HG03575 (cell line): ENCODE data around the gene ZFP14.
"Not testable (repeated sequence)": the region's sequence is repeated elsewhere in the genome, so short reads cannot be mapped to it uniquely, and the experiment has no call there.

Experiments used
- ATAC-seq: cut with Tn5 transposase; IDR thresholded peaks from one replicate; pipeline ENCODE4 v1.9.1; 2021; ENCODE audit not compliant: unreplicated experiment, insufficient number of reproducible peaks, low FRiP score; ENCODE audit errors: extremely low read depth

Gene ZFP14

DNA sequence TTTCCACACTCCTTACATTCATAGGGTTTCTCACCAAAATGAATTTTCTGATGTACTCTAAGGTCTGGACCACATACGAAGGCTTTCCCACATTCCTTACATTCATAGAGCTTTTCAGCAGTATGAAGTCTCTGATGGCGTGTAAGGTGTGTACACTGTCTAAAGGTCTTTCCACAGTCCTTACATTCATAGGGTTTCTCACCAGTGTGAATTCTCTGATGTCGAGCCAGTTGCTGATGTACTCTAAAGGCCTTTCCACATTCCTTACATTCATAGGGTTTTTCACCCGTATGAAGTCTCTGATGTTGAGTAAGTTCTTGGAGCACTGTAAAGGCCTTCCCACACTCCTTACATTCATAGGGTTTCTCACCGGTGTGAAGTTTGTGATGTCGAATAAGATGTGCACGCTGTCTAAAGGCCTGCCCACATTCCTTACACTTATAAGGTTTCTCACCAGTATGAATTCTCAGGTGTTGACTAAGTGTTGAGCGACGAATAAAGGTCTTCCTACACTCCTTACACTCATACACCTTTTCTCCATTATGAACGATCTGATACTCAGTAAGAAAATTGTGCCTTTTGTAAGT, 38.1 kb downstream of the ZFP14 start:
- ATAC-seq, result no peak

DNA sequence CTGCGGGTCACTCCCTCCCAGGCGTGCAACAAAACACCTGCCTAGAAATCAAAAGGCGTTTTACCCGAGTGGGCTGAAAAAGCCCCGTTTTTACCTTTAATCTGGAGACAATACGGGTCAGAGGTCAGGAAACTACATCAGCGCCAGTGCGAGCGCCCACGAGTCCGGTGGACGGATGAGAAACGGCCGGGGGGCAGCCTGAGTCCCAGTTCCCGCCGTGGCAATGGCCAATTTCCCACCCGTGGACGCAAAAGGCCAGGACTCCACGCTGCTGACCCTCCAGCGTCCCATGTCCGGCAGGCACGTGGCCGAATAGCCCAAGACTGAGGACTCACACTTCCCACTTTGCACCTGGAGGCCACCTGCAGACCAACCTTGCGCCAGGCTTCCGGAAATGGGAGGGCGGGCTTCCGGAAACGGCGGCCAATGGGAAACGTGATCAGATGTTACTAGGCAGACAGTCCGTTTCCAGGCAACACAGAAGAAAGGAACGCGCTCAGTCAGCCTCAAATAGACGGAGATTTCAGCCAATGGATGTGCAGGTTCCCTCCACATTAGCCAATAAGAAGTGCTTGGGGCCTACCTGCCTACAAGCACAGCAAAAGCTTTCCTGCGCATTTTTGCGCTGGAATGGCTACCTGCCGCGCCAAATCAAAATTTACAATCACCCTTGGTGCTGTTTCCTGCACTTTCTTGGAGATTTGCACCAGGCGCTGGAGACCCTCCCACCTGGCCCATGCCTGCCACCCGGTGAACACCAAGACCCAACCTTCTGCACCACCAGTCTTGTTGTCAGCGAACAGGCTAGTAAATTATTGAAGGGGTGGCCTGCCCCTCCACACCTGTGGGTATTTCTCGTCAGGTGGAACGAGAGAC, 47.4 kb downstream of the ZFP14 start:
- peak; percentile 94 for ATAC-seq

DNA sequence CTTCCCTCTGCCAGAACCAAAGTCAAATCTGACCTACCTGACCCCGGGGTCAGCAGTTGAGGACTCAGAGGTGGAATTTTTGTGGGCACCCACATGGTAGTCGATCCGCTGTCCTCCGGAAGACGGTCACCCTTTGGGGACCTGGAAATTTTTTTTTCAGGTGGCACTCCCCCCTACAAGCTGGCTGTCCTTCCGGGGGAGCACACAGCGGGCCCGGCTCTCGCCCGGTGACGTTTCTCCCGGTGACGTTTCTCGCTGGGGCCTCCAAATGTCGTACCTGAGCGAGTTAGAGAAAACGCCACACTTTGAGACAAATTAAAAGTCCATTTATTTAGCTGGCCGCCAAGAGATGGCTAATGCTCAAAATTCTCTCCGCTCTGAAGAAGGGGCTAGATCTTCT, 48.8 kb downstream of the ZFP14 start:
- no peak for ATAC-seq

DNA sequence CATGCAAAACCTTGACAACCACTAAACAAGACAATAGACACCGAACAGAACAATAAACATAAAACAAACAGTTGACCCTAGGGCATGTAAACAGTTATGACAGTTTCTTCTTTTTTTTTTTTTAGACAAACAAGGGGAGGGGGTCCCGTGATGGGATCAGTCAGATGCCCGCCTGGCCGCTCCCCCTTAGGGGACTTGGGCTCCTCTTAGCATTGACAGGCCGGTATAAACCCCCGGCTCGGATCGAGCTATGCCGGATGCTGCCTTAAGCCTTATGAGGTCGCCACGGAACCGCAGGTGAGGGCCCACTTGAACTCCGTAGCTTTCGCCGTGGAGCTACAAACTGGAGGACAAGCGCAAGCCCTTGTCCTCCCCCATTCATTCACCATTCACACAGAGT, 49.5 kb downstream of the ZFP14 start:
- not testable (repeated sequence) for ATAC-seq

DNA sequence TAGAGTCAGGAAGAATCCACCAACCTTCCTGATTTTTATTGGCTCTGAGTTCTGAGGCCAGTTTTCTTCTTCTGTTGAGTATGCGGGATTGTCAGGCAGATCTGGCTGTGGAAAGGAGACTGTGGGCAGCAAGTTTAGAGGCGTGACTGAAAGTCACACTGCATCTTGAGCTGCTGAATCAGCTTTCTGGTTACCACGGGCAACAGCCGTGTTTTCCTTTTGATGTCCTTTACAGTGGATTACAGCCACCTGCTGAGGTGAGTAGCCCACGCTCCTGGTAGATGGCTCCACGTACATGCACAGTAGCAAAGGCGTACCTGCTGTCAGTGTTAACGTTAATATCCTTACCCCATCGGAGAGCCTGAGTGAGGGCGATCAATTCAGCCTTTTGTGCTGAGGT, 52.4 kb downstream of the ZFP14 start:
- ATAC-seq, result not testable (repeated sequence)

DNA sequence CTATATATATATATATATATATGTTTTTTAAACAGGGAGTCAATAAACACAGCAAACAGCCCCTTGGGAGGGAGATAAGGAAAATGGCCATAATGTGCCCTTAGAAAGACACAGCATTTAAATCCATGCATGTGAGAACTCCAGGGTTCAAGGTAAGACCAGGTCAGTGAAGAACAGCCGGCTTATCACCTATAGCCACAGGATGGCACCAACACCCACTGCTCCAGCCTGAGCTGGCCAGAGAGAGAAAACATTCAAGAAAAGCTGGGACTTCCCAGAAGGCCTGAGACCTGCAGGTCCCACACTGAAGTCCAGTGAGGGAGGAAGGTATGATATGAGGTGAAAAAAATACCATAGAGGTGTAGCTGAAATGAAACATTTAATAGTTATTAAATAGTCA, 63.8 kb downstream of the ZFP14 start:
- ATAC-seq, result not testable (repeated sequence)

DNA sequence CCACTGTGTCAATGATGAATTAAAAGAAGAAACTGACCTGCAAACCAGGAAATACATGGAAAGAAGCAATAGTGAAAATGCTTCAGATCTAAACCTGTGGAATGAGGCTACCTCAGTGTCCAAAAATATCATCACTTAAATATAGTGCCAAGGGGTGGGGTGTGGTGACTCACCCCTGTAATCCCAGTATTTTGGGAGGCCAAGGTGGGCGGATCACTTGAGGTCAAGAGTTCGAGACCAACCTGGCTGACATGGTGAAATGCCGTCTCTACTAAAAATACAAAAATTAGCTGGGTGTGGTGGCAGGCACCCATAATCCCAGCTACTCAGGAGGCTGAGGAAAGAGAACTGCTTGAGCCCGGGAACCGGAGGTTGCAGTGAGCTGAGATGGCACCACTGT, 64.9 kb downstream of the ZFP14 start:
- ATAC-seq, result not testable (repeated sequence)

DNA sequence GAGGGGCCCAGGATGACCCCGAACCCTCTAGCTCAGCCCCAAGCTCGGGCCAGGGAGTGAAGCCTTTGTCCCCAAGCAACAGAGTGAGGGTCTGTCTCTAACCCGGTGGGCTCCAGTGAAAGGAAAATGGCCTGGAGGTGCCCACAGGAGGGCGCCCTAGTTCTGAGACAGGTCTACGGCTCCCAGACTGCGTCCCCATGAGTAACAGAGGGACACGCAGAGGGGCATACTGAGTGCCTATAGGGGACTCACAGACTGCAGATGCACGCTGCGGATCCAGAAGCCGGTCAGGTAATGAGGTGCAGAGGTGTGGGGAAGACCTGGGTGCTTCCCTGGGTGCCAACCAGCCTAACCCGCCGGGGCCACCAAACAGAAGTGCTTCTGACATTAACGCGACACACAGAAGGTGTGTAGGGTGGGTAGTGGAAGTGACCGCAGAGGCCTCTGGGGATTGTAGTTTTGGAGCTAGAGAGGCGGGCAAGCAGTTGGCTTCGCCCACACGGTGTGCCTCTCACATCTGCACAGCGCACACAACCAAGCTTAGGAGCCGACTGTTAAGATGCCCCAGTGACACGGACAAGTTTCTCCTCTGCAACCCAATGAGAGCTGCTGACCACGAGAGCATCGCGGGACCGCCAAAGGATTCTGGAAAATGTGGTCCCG, 67.8 kb downstream of the ZFP14 start:
- ATAC-seq, result not testable (repeated sequence)

DNA sequence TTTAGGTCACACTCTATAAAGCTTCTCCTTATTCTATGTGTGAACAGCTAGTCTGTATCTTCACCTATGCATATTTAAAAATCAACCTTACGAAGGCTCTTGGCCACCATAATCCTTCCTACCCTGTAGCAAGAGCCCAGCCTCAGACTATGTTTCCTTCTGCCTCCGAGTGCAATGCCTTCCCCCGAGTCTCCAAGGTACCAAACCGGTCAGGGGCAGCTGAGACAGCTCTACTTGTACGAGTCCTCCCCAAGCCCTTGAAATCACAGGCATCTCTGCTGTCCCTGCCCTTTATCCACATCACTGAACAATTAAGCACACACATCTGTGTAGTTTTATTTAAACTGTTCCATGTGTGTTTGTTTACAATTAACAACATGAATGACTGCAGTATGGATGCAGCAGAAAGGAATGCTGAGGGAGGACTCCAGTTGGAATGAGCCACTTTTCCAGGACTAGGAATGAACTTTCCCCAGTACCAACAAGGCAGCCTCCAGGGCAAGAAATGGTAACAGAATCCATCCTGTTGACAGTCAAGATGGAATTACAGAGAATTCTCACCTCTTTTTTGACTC, 68.5 kb downstream of the ZFP14 start:
- not testable (repeated sequence) for ATAC-seq

DNA sequence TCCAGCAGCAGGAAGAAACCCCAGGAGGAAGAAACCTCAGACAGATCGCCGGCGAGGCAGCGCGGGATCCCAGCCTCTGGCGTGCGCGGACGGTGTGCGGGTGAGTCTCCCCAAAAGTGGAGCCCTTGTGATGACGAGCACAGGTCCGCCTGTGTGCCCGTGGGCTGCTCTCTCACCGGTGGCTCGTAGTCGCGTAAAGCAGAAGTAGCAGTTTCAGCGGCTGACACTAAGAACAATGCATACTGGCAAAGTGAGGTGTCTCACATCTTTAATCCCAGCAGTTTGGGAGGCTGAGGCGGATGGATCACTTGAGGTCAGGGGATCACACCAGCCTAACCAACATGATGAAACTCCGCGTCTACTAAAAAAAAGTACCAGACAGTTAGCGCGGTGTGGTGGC, 69.2 kb downstream of the ZFP14 start:
- not testable (repeated sequence) for ATAC-seq

DNA sequence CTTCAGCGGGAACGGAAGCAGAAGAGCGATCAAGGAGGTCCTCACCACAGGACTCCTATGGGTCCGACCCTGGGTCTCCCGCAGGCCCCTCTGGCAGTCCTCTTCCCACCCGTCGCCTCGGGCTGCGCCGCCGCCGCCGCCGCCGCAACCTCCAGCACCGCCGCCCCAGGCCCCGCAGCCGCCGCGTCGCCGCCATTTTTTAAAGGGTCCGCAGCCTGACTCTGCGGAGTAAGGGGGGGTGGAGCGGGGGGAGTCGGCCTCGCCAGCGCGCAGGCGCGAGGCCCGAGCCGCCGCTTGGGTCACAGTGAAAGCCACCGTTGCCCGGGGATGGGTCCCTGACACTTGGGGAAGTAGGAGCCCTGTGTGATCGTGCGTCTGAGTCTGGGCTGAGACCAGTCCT, 69.7 kb downstream of the ZFP14 start:
- ATAC-seq, result not testable (repeated sequence)

DNA sequence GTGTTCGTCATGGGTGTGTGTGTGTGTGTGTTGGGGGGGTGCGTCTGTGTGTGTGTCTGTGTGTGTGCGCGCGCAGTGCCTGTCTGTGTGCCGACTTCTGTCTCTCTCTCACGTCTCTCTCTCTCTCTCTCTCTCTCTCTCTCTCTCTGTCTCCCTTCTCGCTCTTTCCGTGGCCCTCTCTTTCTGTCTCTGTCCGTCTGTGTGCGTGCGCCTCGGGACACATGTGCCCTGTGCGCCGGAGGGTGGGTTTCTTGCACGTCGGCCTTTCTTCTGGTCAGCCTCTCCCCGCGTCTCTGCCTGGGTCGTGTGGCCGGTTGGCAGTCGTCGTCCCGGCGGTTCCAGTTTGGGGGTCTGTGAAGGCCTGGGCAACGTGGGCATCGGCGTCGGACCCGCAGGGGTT, 86.7 kb downstream of the ZFP14 start:
- not testable (repeated sequence) for ATAC-seq
